ENCODE results near the gene ATOH8. TPM values are rescaled to one million over a fixed set of nuclear protein-coding genes. Genes with fewer than 3 reads are reported as not detected.

The ATOH8 gene
- polyA plus RNA-seq, 1 of the 3 experiments (the other 2 are of a cell fraction) = 5.6 TPM

- TF ChIP-seq CHD2 (IDR thresholded peaks at IDR 0.05; ENCODE audit: low read length, partially characterized antibody) (no peak), FOSL2 (IDR thresholded peaks at IDR 0.05; ENCODE audit: borderline replicate concordance, low read depth) (no peak)
These were observed 32.7 kb downstream of the ATOH8 start (continued) for GRCh38 chr2:85786444-85786843.

- peaks cover 27% of the 10 kb centered on the region for H3F3A ChIP-seq (replicated peaks; ENCODE audit: insufficient read depth)
- peaks cover 5 to 18% of the 10 kb centered on the region in 2 experiments; a peak in 3 of 4 replicates for H3K4me1 ChIP-seq (ENCODE audit: control insufficient read depth in 1 of 2, insufficient read depth in 2 of 2, low read depth in 1 of 2, low read length in 1 of 2)
- no peaks in the 10 kb centered on the region for H3K9me3 ChIP-seq
- CTCF ChIA-PET = interaction anchor here (0.7 to 4.9 kb wide), 7 partner anchors 11 to 62 kb away, joined by 3 to 23 read pairs (median 4); partner anchors contain the start of gene ATOH8
- no peak overlapping the region for H3K27ac ChIP-seq (ENCODE audit: low read depth in 2 of 2, low read length in 1 of 2)
- WGBS (ENCODE audit: low lambda C conversion rate) = 83% methylated on average over 14 of the region's 14 CpGs
- H2AFZ ChIP-seq (ENCODE audit: low read depth) = no peak overlapping the region
- TF ChIP-seq, protein P1, sequence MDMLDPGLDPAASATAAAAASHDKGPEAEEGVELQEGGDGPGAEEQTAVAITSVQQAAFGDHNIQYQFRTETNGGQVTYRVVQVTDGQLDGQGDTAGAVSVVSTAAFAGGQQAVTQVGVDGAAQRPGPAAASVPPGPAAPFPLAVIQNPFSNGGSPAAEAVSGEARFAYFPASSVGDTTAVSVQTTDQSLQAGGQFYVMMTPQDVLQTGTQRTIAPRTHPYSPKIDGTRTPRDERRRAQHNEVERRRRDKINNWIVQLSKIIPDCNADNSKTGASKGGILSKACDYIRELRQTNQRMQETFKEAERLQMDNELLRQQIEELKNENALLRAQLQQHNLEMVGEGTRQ (IDR thresholded peaks at IDR 0.05; ENCODE audit: borderline replicate concordance, low read depth, low read length) = no peak
- H3K79me2 ChIP-seq (ENCODE audit: insufficient read depth) = peaks cover 38% of the 10 kb centered on the region
- no peaks in the 10 kb centered on the region for H3K36me3 ChIP-seq (replicated peaks in 1 of 2; ENCODE audit: control insufficient read depth in 1 of 2, insufficient read depth in 2 of 2, low read length in 1 of 2)
- H3K9ac ChIP-seq = no peak overlapping the region
- H3K9me2 ChIP-seq = no peaks in the 10 kb centered on the region
- no peak overlapping the region for H3K4me2 ChIP-seq
- no peak for DNase-seq
- POLR2A ChIA-PET = no interaction called here
- no peak overlapping the region for H3K4me3 ChIP-seq (ENCODE audit: low read depth in 2 of 2, low read length in 1 of 2)
- H3K27me3 ChIP-seq (ENCODE audit: insufficient read depth) = no peaks in the 10 kb centered on the region
- H4K20me1 ChIP-seq (ENCODE audit: insufficient read depth) = no peaks in the 10 kb centered on the region
These were observed 33.1 kb downstream of the ATOH8 start for GRCh38 chr2:85786865-85787264.

- Histone ChIP-seq H3K9me2 (no peaks in the 10 kb centered on the region), H3K9ac (no peak overlapping the region), H3K36me3 (replicated peaks in 1 of 2; ENCODE audit: control insufficient read depth in 1 of 2, insufficient read depth in 2 of 2, low read length in 1 of 2) (no peaks in the 10 kb centered on the region), H3K4me3 (ENCODE audit: low read depth in 2 of 2, low read length in 1 of 2) (no peak overlapping the region), H3K9me3 (no peaks in the 10 kb centered on the region), H3F3A (replicated peaks; ENCODE audit: insufficient read depth) (peaks cover 27% of the 10 kb centered on the region), H3K79me2 (ENCODE audit: insufficient read depth) (peaks cover 34% of the 10 kb centered on the region), H3K4me2 (no peak overlapping the region), H4K20me1 (ENCODE audit: insufficient read depth) (no peaks in the 10 kb centered on the region), H3K27ac (ENCODE audit: low read depth in 2 of 2, low read length in 1 of 2) (no peak overlapping the region), H2AFZ (ENCODE audit: low read depth) (no peak overlapping the region), H3K4me1 (ENCODE audit: control insufficient read depth in 1 of 2, insufficient read depth in 2 of 2, low read depth in 1 of 2, low read length in 1 of 2) (peaks cover 6 to 23% of the 10 kb centered on the region in 2 experiments; a peak in 3 of 4 replicates), H3K27me3 (ENCODE audit: insufficient read depth) (no peaks in the 10 kb centered on the region)
- TF ChIP-seq GABPA (IDR thresholded peaks at IDR 0.05; ENCODE audit: low read depth) = no peak
- no peak for TF ChIP-seq CHD2 (IDR thresholded peaks at IDR 0.05; ENCODE audit: low read length, partially characterized antibody)
- DNase-seq = no peak
- ChIA-PET CTCF (interaction anchor here (0.7 to 4.9 kb wide), 8 partner anchors 11 to 63 kb away, joined by 3 to 23 read pairs (median 4); partner anchors contain the start of gene ATOH8), POLR2A (no interaction called here)
- 97% methylated on average over 8 of the region's 8 CpGs for WGBS (ENCODE audit: low lambda C conversion rate)
These were observed 33.6 kb downstream of the ATOH8 start for GRCh38 chr2:85787282-85787980.

- no peak for DNase-seq
- CTCF ChIA-PET = interaction anchor here (1.0 kb wide), 2 partner anchors 10 to 59 kb away, joined by 3 read pairs; no protein-coding TSS in a partner anchor
- no peak for TF ChIP-seq RAD21 (IDR thresholded peaks at IDR 0.05; ENCODE audit: low read length)
- no peak for TF ChIP-seq TAF1 (IDR thresholded peaks at IDR 0.05; ENCODE audit: borderline replicate concordance, low read depth, low read length)
- no peak for TF ChIP-seq PBX3 (IDR thresholded peaks at IDR 0.05)
- no peak for TF ChIP-seq MAX (IDR thresholded peaks at IDR 0.05; ENCODE audit: low read depth)
- TF ChIP-seq RCOR1 (IDR thresholded peaks at IDR 0.05; ENCODE audit: low read length) = no peak
- TF ChIP-seq POLR2AphosphoS5 (IDR thresholded peaks at IDR 0.05; ENCODE audit: low read depth, low read length) = no peak
- no peak for TF ChIP-seq FOXJ3 (CRISPR knock-in tag; IDR thresholded peaks at IDR 0.05)
- TF ChIP-seq SMC3 (IDR thresholded peaks at IDR 0.05; ENCODE audit: low read depth, low read length) = no peak
- no peak for TF ChIP-seq EZH2phosphoT487 (IDR thresholded peaks at IDR 0.05; ENCODE audit: borderline replicate concordance, low read depth)
- TF ChIP-seq, protein P2, sequence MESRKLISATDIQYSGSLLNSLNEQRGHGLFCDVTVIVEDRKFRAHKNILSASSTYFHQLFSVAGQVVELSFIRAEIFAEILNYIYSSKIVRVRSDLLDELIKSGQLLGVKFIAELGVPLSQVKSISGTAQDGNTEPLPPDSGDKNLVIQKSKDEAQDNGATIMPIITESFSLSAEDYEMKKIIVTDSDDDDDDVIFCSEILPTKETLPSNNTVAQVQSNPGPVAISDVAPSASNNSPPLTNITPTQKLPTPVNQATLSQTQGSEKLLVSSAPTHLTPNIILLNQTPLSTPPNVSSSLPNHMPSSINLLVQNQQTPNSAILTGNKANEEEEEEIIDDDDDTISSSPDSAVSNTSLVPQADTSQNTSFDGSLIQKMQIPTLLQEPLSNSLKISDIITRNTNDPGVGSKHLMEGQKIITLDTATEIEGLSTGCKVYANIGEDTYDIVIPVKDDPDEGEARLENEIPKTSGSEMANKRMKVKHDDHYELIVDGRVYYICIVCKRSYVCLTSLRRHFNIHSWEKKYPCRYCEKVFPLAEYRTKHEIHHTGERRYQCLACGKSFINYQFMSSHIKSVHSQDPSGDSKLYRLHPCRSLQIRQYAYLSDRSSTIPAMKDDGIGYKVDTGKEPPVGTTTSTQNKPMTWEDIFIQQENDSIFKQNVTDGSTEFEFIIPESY (IDR thresholded peaks at IDR 0.05; ENCODE audit: borderline replicate concordance, low read depth) = no peak
- no peak for TF ChIP-seq ELF1 (IDR thresholded peaks at IDR 0.05)
These were observed 34.2 kb downstream of the ATOH8 start for GRCh38 chr2:85787981-85788340.

More at GRCh38 chr2:85787981-85788340, 34.2 kb downstream of the ATOH8 start:
- Histone ChIP-seq H3K9me2 (no peaks in the 10 kb centered on the region), H3F3A (replicated peaks; ENCODE audit: insufficient read depth) (peaks cover 29% of the 10 kb centered on the region), H3K4me2 (no peak overlapping the region), H3K4me1 (ENCODE audit: control insufficient read depth in 1 of 2, insufficient read depth in 2 of 2, low read depth in 1 of 2, low read length in 1 of 2) (peaks cover 7 to 29% of the 10 kb centered on the region in 2 experiments; a peak in 3 of 4 replicates), H3K9ac (no peak overlapping the region), H2AFZ (ENCODE audit: low read depth) (no peak overlapping the region), H3K36me3 (replicated peaks in 1 of 2; ENCODE audit: control insufficient read depth in 1 of 2, insufficient read depth in 2 of 2, low read length in 1 of 2) (no peaks in the 10 kb centered on the region), H4K20me1 (ENCODE audit: insufficient read depth) (no peaks in the 10 kb centered on the region), H3K27me3 (ENCODE audit: insufficient read depth) (no peaks in the 10 kb centered on the region), H3K27ac (ENCODE audit: low read depth in 2 of 2, low read length in 1 of 2) (no peak overlapping the region), H3K79me2 (ENCODE audit: insufficient read depth) (peaks cover 31% of the 10 kb centered on the region), H3K9me3 (no peaks in the 10 kb centered on the region), H3K4me3 (ENCODE audit: low read depth in 2 of 2, low read length in 1 of 2) (no peak overlapping the region)
- POLR2A ChIA-PET = no interaction called here
- 87% methylated on average over 6 of the region's 6 CpGs for WGBS (ENCODE audit: low lambda C conversion rate)

Measured in SK-N-SH (cell line).